GM12878 (cell line): ENCODE measurements around the gene GAL. TPM values are rescaled to one million over a fixed set of nuclear protein-coding genes. Genes with fewer than 3 reads are reported as not detected.

Source experiments
- ATAC-seq: fragments of 200-7000 bp; cut with Tn5 transposase; 3 replicates; pipeline ENCODE4 v1.9.1; 2020; ENCODE audit warnings: mild to moderate bottlenecking, moderate library complexity
- BruUV-seq: library from RNA; stranded (reverse); fragments of 400-500 nt; replicated peaks from 2 replicates; lab custom pipeline; 2021; lab: Mats Ljungman, UMichigan
- CTCF ChIA-PET: fragments of 300-600 bp; sonication (Branson Sonifier 250); formaldehyde crosslinking; extraction: SDS; loops from one replicate; lab custom pipeline; 2021; ENCODE audit warnings: inconsistent platforms; lab: Yijun Ruan, JAX
- POLR2A ChIA-PET: fragments of 350-600 bp; formaldehyde crosslinking; extraction: SDS; loops from one replicate; lab custom pipeline; 2021; ENCODE audit warnings: inconsistent platforms; lab: Charles Lee
- RAD21 ChIA-PET: fragments of 300-600 bp; sonication (Branson Sonifier 250); formaldehyde crosslinking; loops from one replicate; lab custom pipeline; 2023; ENCODE audit warnings: antibody characterized with exemption; ENCODE audit not compliant: unreplicated experiment; lab: Charles Lee
- SMC1A ChIA-PET: fragments of 300-600 bp; sonication (Branson Sonifier 250); formaldehyde crosslinking; loops from one replicate; lab custom pipeline; 2023; ENCODE audit not compliant: unreplicated experiment, uncharacterized antibody; lab: Charles Lee
- DNase-seq: peaks from one replicate; pipeline ENCODE4 v3.0.0-alpha.2; 2011; ENCODE audit warnings: low read depth, low spot score
- FAIRE-seq: peaks from 3 replicates; lab custom pipeline; 2011; peaks lifted over from hg19 to GRCh38; lab: Jason Lieb, UNC
- H2AFZ ChIP-seq: 2 replicates; pipeline ENCODE4 v1.6.0; 2011; ENCODE audit warnings: low read depth, low read length, control low read depth; ENCODE audit not compliant: control insufficient read depth
- H3K27ac ChIP-seq: 2 replicates; pipeline ENCODE4 v1.5.1; 2011; ENCODE audit warnings: control low read depth; ENCODE audit not compliant: control insufficient read depth, insufficient read depth
- H3K27me3 ChIP-seq, 2 experiments: replicated peaks in 1 of 2; 2 replicates each; pipeline versions ENCODE4 v1.6.0 to v1.6.1; 2011; ENCODE audit warnings: low read length in 1 of 2; ENCODE audit not compliant: control insufficient read depth in 2 of 2, insufficient read depth in 2 of 2
- H3K36me3 ChIP-seq, 2 experiments: 2 replicates each; pipeline ENCODE4 v1.5.1; 2011; ENCODE audit warnings: low read length in 1 of 2; ENCODE audit not compliant: control insufficient read depth in 2 of 2, insufficient read depth in 2 of 2
- H3K4me1 ChIP-seq: 2 replicates; pipeline ENCODE4 v1.6.1; 2011; ENCODE audit warnings: mild to moderate bottlenecking, low read length, moderate library complexity, mixed read lengths; ENCODE audit not compliant: control insufficient read depth, insufficient read depth
- H3K4me2 ChIP-seq: 2 replicates; pipeline ENCODE4 v1.6.0; 2011; ENCODE audit warnings: control low read depth; ENCODE audit not compliant: control insufficient read depth, insufficient read depth
- H3K4me3 ChIP-seq: fragments of 200-600 bp; sonication (generic); 2 replicates; pipeline ENCODE4 v1.5.1; 2016
- H3K79me2 ChIP-seq: 2 replicates; pipeline ENCODE4 v1.6.0; 2011; ENCODE audit warnings: low read length; ENCODE audit not compliant: control insufficient read depth, insufficient read depth
- H3K9ac ChIP-seq: 2 replicates; pipeline ENCODE4 v1.8.0; 2011; ENCODE audit warnings: low read length, control low read depth, mixed read lengths; ENCODE audit not compliant: control insufficient read depth, insufficient read depth
- H3K9me3 ChIP-seq: replicated peaks from 3 replicates; pipeline ENCODE4 v1.5.1; 2011; ENCODE audit warnings: mild to moderate bottlenecking, low read length; ENCODE audit not compliant: control insufficient read depth, insufficient read depth
- H4K20me1 ChIP-seq: 2 replicates; pipeline ENCODE4 v1.6.0; 2011; ENCODE audit not compliant: control insufficient read depth, insufficient read depth
- ATF7 ChIP-seq: fragments of 450-650 bp; IDR thresholded peaks from 2 replicates; pipeline ENCODE4 v1.6.1; 2016; ENCODE audit warnings: low read depth, mild to moderate bottlenecking
- CBFB ChIP-seq: IDR thresholded peaks from 2 replicates; pipeline ENCODE4 v1.6.1; 2016; ENCODE audit warnings: antibody characterized with exemption, low read depth
- CHD1 ChIP-seq: IDR thresholded peaks from 2 replicates; pipeline ENCODE4 v1.6.1; 2012; ENCODE audit warnings: low read depth, low read length, improper control_type of control experiment
- CTCF ChIP-seq, 3 experiments: IDR thresholded peaks in 2 of 3; conservative IDR thresholded peaks in 1 of 3; 2 replicates each; pipeline ENCODE4 v1.5.1; 2011; ENCODE audit warnings: low read depth in 3 of 3, low read length in 3 of 3, mild to moderate bottlenecking in 3 of 3, control low read depth in 2 of 3, moderate library complexity in 2 of 3, inconsistent platforms in 1 of 3, mixed read lengths in 1 of 3; ENCODE audit not compliant: control insufficient read depth in 2 of 3, insufficient read depth in 1 of 3; ENCODE audit errors: extremely low read depth in 1 of 3
- E2F8 ChIP-seq: fragments of 450-650 bp; IDR thresholded peaks from 2 replicates; pipeline ENCODE4 v1.6.1; 2018; ENCODE audit warnings: mild to moderate bottlenecking, low read depth, moderate library complexity; ENCODE audit not compliant: partially characterized antibody
- EED ChIP-seq: sonication (generic); IDR thresholded peaks from 2 replicates; pipeline ENCODE4 v1.6.1; 2016; ENCODE audit warnings: antibody characterized with exemption, low read depth
- HCFC1 ChIP-seq: fragments of 150-350 bp; IDR thresholded peaks from 2 replicates; pipeline ENCODE4 v1.6.1; 2014; ENCODE audit warnings: low read length
- MTA3 ChIP-seq: IDR thresholded peaks from 2 replicates; pipeline ENCODE4 v1.6.1; 2012; ENCODE audit warnings: low read length, inconsistent platforms, borderline replicate concordance
- NR2C1 ChIP-seq: fragments of 450-650 bp; IDR thresholded peaks from 2 replicates; pipeline ENCODE4 v1.6.1; 2017; ENCODE audit warnings: antibody characterized with exemption, mild to moderate bottlenecking, moderate library complexity
- SIN3A ChIP-seq: IDR thresholded peaks from 2 replicates; pipeline ENCODE4 v1.6.1; 2012; ENCODE audit warnings: low read depth, low read length, improper control_type of control experiment
- SIX5 ChIP-seq: IDR thresholded peaks from 2 replicates; pipeline ENCODE4 v1.6.1; 2011; ENCODE audit warnings: mild to moderate bottlenecking, low read depth, low read length, moderate library complexity; ENCODE audit not compliant: severe bottlenecking
- TBL1XR1 ChIP-seq: IDR thresholded peaks from 2 replicates; pipeline ENCODE4 v1.6.1; 2012; ENCODE audit warnings: low read depth, low read length, improper control_type of control experiment
- WGBS: methylation state at CpG from one replicate; pipeline ENCODE4 v1.1.6; 2016; ENCODE audit warnings: low lambda C conversion rate; ENCODE audit not compliant: insufficient replicate concordance, insufficient coverage; ENCODE audit errors: missing lambda C conversion rate; 5-methylcytosine and 5-hydroxymethylcytosine counted together
- in situ Hi-C: fragments of 300-500 bp; cut with MboI; formaldehyde crosslinking; loops from 9 replicates; pipeline ENCODE4 v1.14.3; 2018; ENCODE audit warnings: mixed read lengths
- intact Hi-C: fragments of 100-400 bp; cut with micrococcal nuclease; formaldehyde crosslinking; loops from one replicate; pipeline ENCODE4 v1.14.2; 2022; ENCODE audit not compliant: unreplicated experiment
- polyA plus RNA-seq, 11 experiments: library from polyadenylated mRNA; depleted of rRNA in 4 of 11; unstranded in 6 of 11; stranded (reverse) in 5 of 11; fragments of >200 nt; fragmentation: Nextera tagmentation in 4 of 11; fragmentation: Illumina TruSeq in 1 of 11; extraction: Ambion mirVana in 4 of 11; extraction: Trizol in 1 of 11; gene quantifications; 1 replicate in 1 of 11; 2 replicates in 10 of 11; pipeline versions ENCODE4 v1.2.1 to v1.2.3, GENCODE V29; 2011 to 2016; ENCODE audit warnings: inconsistent platforms in 2 of 11, missing spikeins in 2 of 11, low read depth in 1 of 11
- total RNA-seq, 4 experiments: library from RNA; depleted of rRNA in 3 of 4; stranded (reverse); fragments of >200 nt in 3 of 4; fragmentation: Illumina TruSeq in 1 of 4; extraction: Trizol in 1 of 4; gene quantifications; 2 replicates each; pipeline versions ENCODE4 v1.2.1 to v1.2.3, GENCODE V29; 2013 to 2021

The GAL gene
- total and polyA plus RNA-seq, 10 of the 15 experiments (the other 5 are each of a cell fraction or from before 2014, with no cell fraction given) = 0.35 TPM; not detected in 9

GRCh38 chr11:68724293-68724692 is 39.9 kb downstream of the GAL start:
- no peak overlapping the region for H2AFZ ChIP-seq
- H3K9me3 ChIP-seq = no peaks in the 10 kb centered on the region; the same call in 2 of the 3 replicates
- ChIA-PET CTCF (no interaction called here), SMC1A (no interaction called here), POLR2A (no interaction called here), RAD21 (no interaction called here)
- H4K20me1 ChIP-seq = no peaks in the 10 kb centered on the region
- in situ Hi-C loops (no loop called here), intact Hi-C loops (no loop called here)
- FAIRE-seq (no peak), ATAC-seq (no peak), DNase-seq (no peak)
- H3K4me3 ChIP-seq = no peak overlapping the region
- no peaks in the 10 kb centered on the region for H3K79me2 ChIP-seq
- TF ChIP-seq TBL1XR1 = no peak
- TF ChIP-seq SIX5 = no peak
- no peak for TF ChIP-seq CBFB
- TF ChIP-seq EED = no peak
- no peak for TF ChIP-seq HCFC1
- TF ChIP-seq CTCF (IDR thresholded peaks at IDR 0.05 in 2 of 3, conservative IDR thresholded peaks at IDR 0.05 in 1 of 3; ENCODE audit: control insufficient read depth in 2 of 3, extremely low read depth in 1 of 3, insufficient read depth in 1 of 3, low read depth in 3 of 3, low read length in 3 of 3) = no peak
- TF ChIP-seq ATF7 = no peak
- TF ChIP-seq E2F8 = no peak
- TF ChIP-seq MTA3 = no peak
- TF ChIP-seq CHD1 = no peak
- TF ChIP-seq NR2C1 = no peak
- TF ChIP-seq SIN3A = no peak
- H3K4me2 ChIP-seq = no peak overlapping the region
- no peak overlapping the region for H3K9ac ChIP-seq
- H3K27ac ChIP-seq = no peak overlapping the region
- H3K27me3 ChIP-seq = peaks cover 0 to 1% of the 10 kb centered on the region in 2 experiments; a peak in 2 of 4 replicates
- no peaks in the 10 kb centered on the region for H3K36me3 ChIP-seq
- no TSS peak for BruUV-seq
- 34% methylated on average over 4 of the region's 4 CpGs for WGBS
- no peaks in the 10 kb centered on the region for H3K4me1 ChIP-seq
